ENCODE data around the gene NELL2.

GRCh38 chr12:44588651-44589050, 287.5 kb downstream of the NELL2 start:
- TF ChIP-seq, protein P1, sequence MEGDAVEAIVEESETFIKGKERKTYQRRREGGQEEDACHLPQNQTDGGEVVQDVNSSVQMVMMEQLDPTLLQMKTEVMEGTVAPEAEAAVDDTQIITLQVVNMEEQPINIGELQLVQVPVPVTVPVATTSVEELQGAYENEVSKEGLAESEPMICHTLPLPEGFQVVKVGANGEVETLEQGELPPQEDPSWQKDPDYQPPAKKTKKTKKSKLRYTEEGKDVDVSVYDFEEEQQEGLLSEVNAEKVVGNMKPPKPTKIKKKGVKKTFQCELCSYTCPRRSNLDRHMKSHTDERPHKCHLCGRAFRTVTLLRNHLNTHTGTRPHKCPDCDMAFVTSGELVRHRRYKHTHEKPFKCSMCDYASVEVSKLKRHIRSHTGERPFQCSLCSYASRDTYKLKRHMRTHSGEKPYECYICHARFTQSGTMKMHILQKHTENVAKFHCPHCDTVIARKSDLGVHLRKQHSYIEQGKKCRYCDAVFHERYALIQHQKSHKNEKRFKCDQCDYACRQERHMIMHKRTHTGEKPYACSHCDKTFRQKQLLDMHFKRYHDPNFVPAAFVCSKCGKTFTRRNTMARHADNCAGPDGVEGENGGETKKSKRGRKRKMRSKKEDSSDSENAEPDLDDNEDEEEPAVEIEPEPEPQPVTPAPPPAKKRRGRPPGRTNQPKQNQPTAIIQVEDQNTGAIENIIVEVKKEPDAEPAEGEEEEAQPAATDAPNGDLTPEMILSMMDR (IDR thresholded peaks at IDR 0.05), result no peak
- TF ChIP-seq EP300 (IDR thresholded peaks at IDR 0.05) (no peak), POLR2A (IDR thresholded peaks at IDR 0.05) (no peak), POLR2AphosphoS5 (IDR thresholded peaks at IDR 0.05) (no peak)

All from gastroesophageal sphincter (tissue), 3 donors.